Measurements from ENCODE around the gene MTCL3.
"Not testable (repeated sequence)": the region's sequence is repeated elsewhere in the genome, so short reads cannot be mapped to it uniquely, and the experiment has no call there.

The MTCL3 gene

DNA sequence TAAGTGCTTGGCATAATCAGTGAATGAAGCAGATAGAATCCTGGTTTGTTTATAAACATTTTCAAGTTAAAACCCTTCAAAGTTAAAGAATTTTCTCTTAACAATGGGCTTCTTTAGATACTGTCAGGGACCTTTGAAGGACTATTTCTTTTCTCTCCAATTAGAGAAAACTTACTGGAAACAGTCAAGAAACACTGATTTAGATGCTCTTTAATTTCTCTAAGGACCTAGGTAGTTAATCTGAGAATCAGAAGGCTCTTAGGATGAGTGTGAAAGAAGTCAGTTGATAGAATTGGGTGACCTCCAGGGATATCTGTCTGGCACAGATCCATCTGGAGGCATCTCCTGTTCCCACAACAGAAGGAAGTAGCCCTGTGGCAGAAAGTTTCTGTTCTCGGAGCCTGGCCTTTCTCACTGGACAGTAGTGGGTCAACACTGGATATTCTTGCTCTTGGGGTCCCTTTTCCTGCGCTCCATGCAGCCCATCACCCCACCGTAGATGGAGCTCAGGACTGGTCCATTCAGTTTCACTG lies 82.5 kb downstream of the MTCL3 start:
- Histone ChIP-seq H3K9me3 (replicated peaks in 1 of 11) (no peaks in the 10 kb centered on the region), H3K36me3 (no peaks in the 10 kb centered on the region), H4K20me1 (no peaks in the 10 kb centered on the region), H3K4me3 (no peak overlapping the region), H3K27ac (no peak overlapping the region), H3K4me1 (no peaks in the 10 kb centered on the region), H3K4me2 (no peak overlapping the region), H3K27me3 (no peaks in the 10 kb centered on the region), H3K9ac (no peak overlapping the region)
- TF ChIP-seq Cebpa-rat (IDR thresholded peaks at IDR 0.05), result no peak

DNA sequence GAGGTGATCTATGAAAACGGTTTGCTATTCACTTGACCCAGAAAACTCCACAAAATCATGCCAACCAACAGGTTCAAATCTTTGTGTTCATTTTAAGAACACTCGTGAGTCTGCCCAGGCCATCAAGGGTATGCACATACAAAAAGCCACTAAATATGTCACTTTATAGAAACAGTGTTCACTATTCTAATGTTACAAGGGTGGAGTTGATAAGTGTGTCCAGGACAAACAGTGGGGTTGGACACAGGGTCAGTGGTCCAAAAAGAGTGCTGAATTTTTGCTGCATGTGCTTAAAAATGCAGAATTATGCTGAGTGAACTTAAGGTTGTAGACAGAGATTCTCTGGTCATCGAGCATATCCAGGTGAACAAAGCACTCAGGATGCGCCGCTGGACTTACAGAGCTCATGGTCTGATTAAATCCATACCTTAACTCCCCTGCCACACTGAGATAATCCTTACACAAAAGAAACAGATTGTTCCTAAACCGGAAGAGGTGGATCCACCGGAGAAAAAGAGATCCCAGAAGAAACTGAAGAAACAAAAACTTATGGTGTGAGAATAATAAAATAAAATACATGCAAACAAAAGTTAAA lies 83.4 kb downstream of the MTCL3 start:
- Histone ChIP-seq H3K4me1 (no peaks in the 10 kb centered on the region), H3K4me3 (no peak overlapping the region), H3K9ac (no peak overlapping the region), H4K20me1 (no peaks in the 10 kb centered on the region), H3K36me3 (no peaks in the 10 kb centered on the region), H3K27ac (no peak overlapping the region), H3K9me3 (replicated peaks in 1 of 11) (no peaks in the 10 kb centered on the region), H3K4me2 (no peak overlapping the region), H3K27me3 (no peaks in the 10 kb centered on the region)
- no peak for TF ChIP-seq Cebpa-rat (IDR thresholded peaks at IDR 0.05)

DNA sequence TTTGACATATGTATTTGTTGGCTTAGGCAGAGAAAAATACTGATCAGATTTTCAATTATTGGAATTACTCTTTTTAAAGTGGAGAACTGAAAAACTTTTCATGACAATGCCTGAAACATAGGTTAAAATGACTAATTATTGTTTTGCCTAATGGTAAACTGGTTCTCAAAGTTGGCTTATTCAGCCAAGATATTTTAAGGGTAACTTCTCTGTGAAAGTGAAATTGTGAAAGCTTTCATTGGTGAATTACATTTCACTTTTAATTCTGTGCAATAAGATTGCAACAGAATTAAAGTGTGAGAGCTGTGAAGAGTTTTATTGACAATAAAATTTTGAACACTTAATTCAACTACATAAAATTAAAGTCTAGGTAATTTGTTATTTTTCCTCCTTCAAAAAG lies 84.5 kb downstream of the MTCL3 start:
- Histone ChIP-seq H3K27ac (no peak overlapping the region; a peak in 1 of 22 replicates), H3K4me2 (no peak overlapping the region), H3K9ac (no peak overlapping the region), H3K4me3 (no peak overlapping the region), H3K9me3 (replicated peaks in 1 of 11) (0 out of 22 replicates have a peak, but pooled peaks cover 0 to 4% (median 0%) of the 10 kb centered on the region in 11 experiments), H4K20me1 (no peaks in the 10 kb centered on the region), H3K27me3 (no peaks in the 10 kb centered on the region), H3K36me3 (no peaks in the 10 kb centered on the region), H3K4me1 (no peaks in the 10 kb centered on the region)
- no peak for TF ChIP-seq Cebpa-rat (IDR thresholded peaks at IDR 0.05)

DNA sequence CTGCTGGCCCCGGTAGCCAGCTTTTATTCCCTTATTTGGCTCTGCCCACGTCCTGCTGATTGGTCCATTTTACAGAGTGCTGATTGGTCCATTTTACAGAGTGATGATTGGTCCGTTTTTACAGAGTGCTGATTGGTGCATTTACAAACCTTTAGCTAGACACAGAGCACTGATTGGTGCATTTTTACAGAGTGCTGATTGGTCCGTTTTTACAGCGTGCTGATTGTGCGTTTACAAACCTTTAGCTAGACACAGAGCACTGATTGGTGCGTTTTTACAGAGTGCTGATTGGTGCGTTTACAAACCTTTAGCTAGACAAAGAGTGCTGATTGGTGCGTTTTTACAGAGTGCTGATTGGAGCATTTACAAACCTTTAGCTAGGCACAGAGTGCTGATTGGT lies 90.6 kb downstream of the MTCL3 start:
- H3K36me3 ChIP-seq, H3K27ac ChIP-seq, H4K20me1 ChIP-seq, H3K27me3 ChIP-seq, H3K4me3 ChIP-seq, H3K9ac ChIP-seq: not testable (repeated sequence)
- Histone ChIP-seq H3K9me3 (replicated peaks in 1 of 11) (peaks cover 10 to 21% (median 14%) of the 10 kb centered on the region in 11 experiments), H3K4me2 (peak overlapping the region in 6 of 11 experiments; percentile 21 to 36 (median 32); a peak in 5 of 22 replicates), H3K4me1 (peaks cover 0 to 12% (median 7%) of the 10 kb centered on the region in 10 experiments; a peak in 12 of 20 replicates)

DNA sequence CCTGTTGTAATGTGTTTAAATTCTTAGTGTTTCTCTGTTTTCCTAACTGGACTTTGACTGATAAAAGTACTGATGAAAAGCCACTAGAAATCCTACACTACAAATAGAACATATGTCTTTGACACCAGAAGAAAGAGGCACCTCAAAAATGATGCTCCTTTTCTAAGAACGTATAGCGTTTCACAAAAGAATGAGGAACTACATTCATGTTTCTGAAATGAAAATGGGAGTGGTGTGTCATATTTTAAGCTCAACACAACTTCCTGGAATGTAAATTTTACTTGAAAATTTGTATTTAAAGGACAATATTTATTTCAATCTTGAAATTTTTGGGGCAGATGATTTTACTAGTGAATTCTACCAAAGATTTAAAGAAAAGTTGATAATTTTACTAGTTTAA lies 95.2 kb downstream of the MTCL3 start:
- no peak for TF ChIP-seq Cebpa-rat (IDR thresholded peaks at IDR 0.05)

More for the DNA sequence above, 95.2 kb downstream of the MTCL3 start:
- Histone ChIP-seq H3K9me3 (replicated peaks in 1 of 11) (peaks cover 8 to 16% (median 9%) of the 10 kb centered on the region in 11 experiments), H4K20me1 (no peaks in the 10 kb centered on the region), H3K4me1 (peaks cover 0 to 33% (median 8%) of the 10 kb centered on the region in 10 experiments; a peak in 14 of 20 replicates), H3K4me3 (no peak overlapping the region), H3K9ac (no peak overlapping the region), H3K27me3 (no peaks in the 10 kb centered on the region), H3K27ac (peak overlapping the region in 3 of 11 experiments; percentile 11 to 30 (median 25); a peak in 6 of 22 replicates), H3K36me3 (no peaks in the 10 kb centered on the region), H3K4me2 (peak overlapping the region in 4 of 11 experiments; percentile 21 to 75 (median 48); a peak in 7 of 22 replicates)
